ENCODE data around the gene FLNB. TPM values are rescaled to one million over a fixed set of nuclear protein-coding genes. Genes with fewer than 3 reads are reported as not detected.

The FLNB gene
- total RNA-seq, 2 experiments from 2014 or later = 39.7 to 42.1 TPM

DNA sequence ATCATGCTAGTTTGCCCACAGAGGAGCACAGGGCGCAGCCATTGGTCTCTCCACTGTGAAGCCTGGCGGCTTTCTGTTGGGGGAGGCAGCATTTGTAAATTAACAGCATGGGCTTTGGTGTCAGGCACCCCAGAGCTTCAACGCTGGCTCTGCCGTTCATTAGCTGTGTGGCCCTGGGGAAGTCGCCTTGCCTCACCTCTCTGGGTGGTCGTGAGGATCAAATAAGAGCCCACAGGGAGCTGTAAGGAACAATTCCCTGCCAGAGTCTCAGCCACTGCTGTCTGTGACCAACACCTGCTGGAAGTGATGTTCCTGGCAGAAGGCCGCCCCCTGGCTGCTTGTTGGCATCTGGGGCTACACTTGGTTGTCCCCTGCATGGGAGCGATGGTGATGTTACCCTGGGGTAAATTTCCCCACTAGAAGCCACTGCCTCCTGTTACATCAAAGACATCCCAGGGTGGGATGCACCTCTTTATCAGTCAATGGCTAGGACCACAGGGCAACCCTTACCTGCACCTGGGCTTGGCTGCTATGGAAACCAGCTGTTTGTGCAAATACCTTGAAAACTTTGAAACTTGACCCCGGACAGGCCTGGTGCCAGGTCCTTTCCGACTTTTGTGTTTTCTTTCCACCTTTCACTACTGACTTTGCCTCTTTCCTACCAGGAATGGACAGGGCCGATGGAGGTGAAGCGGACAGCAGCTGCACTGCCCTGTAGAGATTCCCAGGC, 165.6 kb downstream of the FLNB start:
- POLR2A ChIA-PET = interaction anchor here (0.9 kb wide), 1 partner anchor 165 kb away, joined by 3 read pairs; the partner anchor contains the start of gene FLNB
- Mint-ChIP-seq H3K27ac (no peak overlapping the region), H3K4me3 (no peak overlapping the region), H3K27me3 (no peaks in the 10 kb centered on the region), H3K9me3 (no peaks in the 10 kb centered on the region), H3K4me1 (ENCODE audit: low read depth) (peaks cover 12% of the 10 kb centered on the region), H3K36me3 (ENCODE audit: low read depth) (peaks cover 7% of the 10 kb centered on the region)
- H3K4me1 ChIP-seq (ENCODE audit: insufficient read depth, low read length) = peaks cover 16% of the 10 kb centered on the region
- peaks cover 5% of the 10 kb centered on the region for H3K36me3 ChIP-seq (ENCODE audit: insufficient read depth, low read length)
- intact Hi-C loops (cut with DNase I, micrococcal nuclease) = loop anchor here (2.0 kb wide), 1 partner anchor 165 kb away; the partner anchor contains the start of gene FLNB (in 2 of the 2)
- TF ChIP-seq, protein P1, sequence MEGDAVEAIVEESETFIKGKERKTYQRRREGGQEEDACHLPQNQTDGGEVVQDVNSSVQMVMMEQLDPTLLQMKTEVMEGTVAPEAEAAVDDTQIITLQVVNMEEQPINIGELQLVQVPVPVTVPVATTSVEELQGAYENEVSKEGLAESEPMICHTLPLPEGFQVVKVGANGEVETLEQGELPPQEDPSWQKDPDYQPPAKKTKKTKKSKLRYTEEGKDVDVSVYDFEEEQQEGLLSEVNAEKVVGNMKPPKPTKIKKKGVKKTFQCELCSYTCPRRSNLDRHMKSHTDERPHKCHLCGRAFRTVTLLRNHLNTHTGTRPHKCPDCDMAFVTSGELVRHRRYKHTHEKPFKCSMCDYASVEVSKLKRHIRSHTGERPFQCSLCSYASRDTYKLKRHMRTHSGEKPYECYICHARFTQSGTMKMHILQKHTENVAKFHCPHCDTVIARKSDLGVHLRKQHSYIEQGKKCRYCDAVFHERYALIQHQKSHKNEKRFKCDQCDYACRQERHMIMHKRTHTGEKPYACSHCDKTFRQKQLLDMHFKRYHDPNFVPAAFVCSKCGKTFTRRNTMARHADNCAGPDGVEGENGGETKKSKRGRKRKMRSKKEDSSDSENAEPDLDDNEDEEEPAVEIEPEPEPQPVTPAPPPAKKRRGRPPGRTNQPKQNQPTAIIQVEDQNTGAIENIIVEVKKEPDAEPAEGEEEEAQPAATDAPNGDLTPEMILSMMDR (IDR thresholded peaks at IDR 0.05) = no peak
- ATAC-seq (ENCODE audit: poor library complexity) (peak; percentile 40), DNase-seq (peak in 13 of 14 experiments; percentile 14 to 56 (median 32))
- H3K27ac ChIP-seq (ENCODE audit: low read depth in 1 of 2, low read length in 2 of 2) = no peak overlapping the region
- peaks cover 0 to 5% of the 10 kb centered on the region in 2 experiments for H3K27me3 ChIP-seq (ENCODE audit: control insufficient read depth in 1 of 2, insufficient read depth in 2 of 2, low read length in 2 of 2)
- CTCF ChIA-PET = interaction anchor here (1.3 kb wide), 1 partner anchor 165 kb away, joined by 5 read pairs; the partner anchor contains the start of gene FLNB
- no peaks in the 10 kb centered on the region for H3K9me3 ChIP-seq (ENCODE audit: control insufficient read depth in 1 of 2, insufficient read depth in 1 of 2, low read length in 2 of 2)
- H3K4me3 ChIP-seq (ENCODE audit: low read length) = no peak overlapping the region

DNA sequence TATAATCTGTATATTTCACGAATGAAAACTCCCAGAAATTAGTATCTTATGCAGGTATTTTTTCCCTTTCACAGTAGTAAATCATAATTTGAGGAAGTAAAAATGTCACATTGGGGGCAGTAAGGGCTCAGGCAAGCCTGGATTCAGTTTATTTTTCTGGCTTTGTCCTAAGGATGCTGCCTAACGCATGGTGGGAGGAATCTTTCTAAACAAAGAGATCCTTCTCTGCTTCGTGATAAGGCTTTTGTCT, 166.9 kb downstream of the FLNB start:
- H3K27ac Mint-ChIP-seq = no peak overlapping the region
- Histone ChIP-seq H3K4me3 (ENCODE audit: low read length) (no peak overlapping the region), H3K4me1 (ENCODE audit: insufficient read depth, low read length) (peaks cover 19% of the 10 kb centered on the region), H3K27ac (ENCODE audit: low read depth in 1 of 2, low read length in 2 of 2) (no peak overlapping the region), H3K9me3 (ENCODE audit: control insufficient read depth in 1 of 2, insufficient read depth in 1 of 2, low read length in 2 of 2) (no peaks in the 10 kb centered on the region), H3K36me3 (ENCODE audit: insufficient read depth, low read length) (peaks cover 5% of the 10 kb centered on the region), H3K27me3 (ENCODE audit: control insufficient read depth in 1 of 2, insufficient read depth in 2 of 2, low read length in 2 of 2) (peaks cover 0 to 5% of the 10 kb centered on the region in 2 experiments)
- CTCF ChIA-PET = no interaction called here
- H3K9me3 Mint-ChIP-seq = no peaks in the 10 kb centered on the region
- POLR2A ChIA-PET = no interaction called here
- intact Hi-C loops (cut with DNase I, micrococcal nuclease) = loop anchor here (2.0 to 5.0 kb wide), 2 partner anchors 127 to 166 kb away; partner anchors contain the start of gene FLNB (in 2 of the 2)
- no peaks in the 10 kb centered on the region for H3K27me3 Mint-ChIP-seq
- peaks cover 13% of the 10 kb centered on the region for H3K4me1 Mint-ChIP-seq (ENCODE audit: low read depth)
- TF ChIP-seq, protein P1 (IDR thresholded peaks at IDR 0.05) = no peak
- no peak for ATAC-seq (ENCODE audit: poor library complexity)
- no peak overlapping the region for H3K4me3 Mint-ChIP-seq
- no peaks in the 10 kb centered on the region for H3K36me3 Mint-ChIP-seq (ENCODE audit: low read depth)
- no peak for DNase-seq

DNA sequence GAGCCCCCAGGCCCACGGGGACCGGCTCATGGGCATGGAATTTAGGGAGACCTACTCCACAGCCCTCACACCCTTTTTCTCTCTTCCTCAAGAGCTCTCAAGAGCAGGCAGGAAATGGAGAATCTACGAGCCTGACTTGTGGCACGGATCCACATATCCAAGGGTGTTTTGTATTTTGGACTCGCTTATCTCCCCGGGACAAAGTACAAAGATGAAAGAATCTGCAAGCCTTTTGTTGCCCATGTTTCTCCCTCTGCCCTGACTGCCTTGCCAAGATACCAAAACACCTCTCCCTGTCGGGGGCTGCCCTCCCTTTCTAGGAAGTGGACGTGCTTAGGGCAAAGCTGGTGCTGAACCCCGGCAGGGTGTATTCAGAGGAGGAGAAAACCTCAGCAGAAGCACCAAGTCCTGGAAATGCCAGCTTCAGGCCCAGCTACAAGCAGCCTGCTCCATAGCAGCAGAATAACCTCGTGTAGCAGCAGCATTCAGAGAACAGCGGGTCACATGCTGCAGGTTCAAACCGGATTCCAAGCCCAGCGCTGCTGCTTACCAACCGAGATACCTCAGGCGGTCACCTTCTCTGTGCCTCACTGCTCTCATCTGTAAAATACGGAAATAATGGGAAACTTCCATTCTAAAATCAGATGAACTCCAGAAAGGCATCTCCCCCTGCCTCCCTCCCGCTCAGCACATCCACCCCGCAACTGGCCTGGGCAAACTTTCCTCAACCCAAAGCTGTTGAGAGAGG, 167.4 kb downstream of the FLNB start:
- no peaks in the 10 kb centered on the region for H3K9me3 ChIP-seq (ENCODE audit: control insufficient read depth in 1 of 2, insufficient read depth in 1 of 2, low read length in 2 of 2)
- H3K36me3 ChIP-seq (ENCODE audit: insufficient read depth, low read length) = peaks cover 4% of the 10 kb centered on the region
- DNase-seq = no peak
- ATAC-seq (ENCODE audit: poor library complexity) = no peak
- Mint-ChIP-seq H3K9me3 (no peaks in the 10 kb centered on the region), H3K4me3 (no peak overlapping the region), H3K36me3 (ENCODE audit: low read depth) (no peaks in the 10 kb centered on the region), H3K27ac (no peak overlapping the region), H3K27me3 (no peaks in the 10 kb centered on the region), H3K4me1 (ENCODE audit: low read depth) (peaks cover 13% of the 10 kb centered on the region)
- CTCF ChIA-PET = no interaction called here
- POLR2A ChIA-PET = no interaction called here
- H3K4me1 ChIP-seq (ENCODE audit: insufficient read depth, low read length) = peaks cover 19% of the 10 kb centered on the region
- no peak overlapping the region for H3K4me3 ChIP-seq (ENCODE audit: low read length)
- H3K27me3 ChIP-seq (ENCODE audit: control insufficient read depth in 1 of 2, insufficient read depth in 2 of 2, low read length in 2 of 2) = peaks cover 0 to 5% of the 10 kb centered on the region in 2 experiments
- H3K27ac ChIP-seq (ENCODE audit: low read depth in 1 of 2, low read length in 2 of 2) = no peak overlapping the region
- TF ChIP-seq, protein P1 (IDR thresholded peaks at IDR 0.05) = no peak
- intact Hi-C loops (cut with DNase I, micrococcal nuclease) = loop anchor here (2.0 to 5.0 kb wide), 3 partner anchors 41 to 167 kb away; partner anchors contain the start of gene FLNB (in 2 of the 2)
